NOMO-1 treated with dmso at 0.1 percent for 144 hours (cell line): ENCODE data around the gene TBCEL.
A peak's percentile ranks its signal among the peaks of the same experiment; 100 is the strongest.
"Not testable (repeated sequence)": the region's sequence is repeated elsewhere in the genome, so short reads cannot be mapped to it uniquely, and the experiment has no call there.

Source experiments
- DNase-seq: peaks from one replicate; lab custom pipeline; 2025; ENCODE audit not compliant: unreplicated experiment; lab: John Stamatoyannopoulos, UW

The TBCEL gene

GRCh38 chr11:121023848-121024751 is at the start of gene TBCEL:
TBCEL (plus strand) TSS chr11:121024102; CDS start chr11:121045691, 21,589 bp downstream.
- DNase-seq = peak; percentile 37

GRCh38 chr11:120974466-120974865 is 49.4 kb upstream of the TBCEL start:
- no peak for DNase-seq

DNA sequence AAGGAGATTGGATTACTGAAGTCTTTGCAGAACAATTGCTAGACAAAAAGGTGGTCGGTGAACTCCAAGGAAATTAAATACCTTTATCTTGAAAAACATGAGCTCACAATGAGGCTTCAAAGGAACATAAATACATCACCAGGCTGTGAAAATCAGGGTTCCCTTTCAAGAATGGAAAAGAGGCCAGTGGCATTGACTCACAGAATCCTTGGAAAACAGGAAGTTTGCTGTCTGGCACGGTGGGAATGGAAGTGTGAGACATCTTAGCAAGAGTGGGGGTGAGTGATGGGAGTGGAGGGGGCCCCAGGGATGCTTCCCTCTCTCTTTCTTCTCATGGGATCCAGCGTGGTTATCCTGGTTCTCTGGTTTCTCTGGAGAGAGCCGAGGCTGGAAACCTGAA is 48.9 kb upstream of the TBCEL start:
- DNase-seq = no peak

GRCh38 chr11:120977266-120978137 is 46.4 kb upstream of the TBCEL start:
- DNase-seq = no peak

- no peak for DNase-seq
Observed at GRCh38 chr11:120978701-120979100, 45.2 kb upstream of the TBCEL start.

- DNase-seq = peak; percentile 32
Observed at GRCh38 chr11:120985718-120986569, 38.0 kb upstream of the TBCEL start.

- no peak for DNase-seq
Observed at GRCh38 chr11:120988603-120989002, 35.3 kb upstream of the TBCEL start.

GRCh38 chr11:120991830-120992686 is 31.8 kb upstream of the TBCEL start:
- no peak for DNase-seq

GRCh38 chr11:120994091-120994859 is 29.6 kb upstream of the TBCEL start:
- DNase-seq = no peak

GRCh38 chr11:120995184-120995583 is 28.7 kb upstream of the TBCEL start:
- DNase-seq = no peak

GRCh38 chr11:120996973-120997372 is 26.9 kb upstream of the TBCEL start:
- DNase-seq = no peak

DNA sequence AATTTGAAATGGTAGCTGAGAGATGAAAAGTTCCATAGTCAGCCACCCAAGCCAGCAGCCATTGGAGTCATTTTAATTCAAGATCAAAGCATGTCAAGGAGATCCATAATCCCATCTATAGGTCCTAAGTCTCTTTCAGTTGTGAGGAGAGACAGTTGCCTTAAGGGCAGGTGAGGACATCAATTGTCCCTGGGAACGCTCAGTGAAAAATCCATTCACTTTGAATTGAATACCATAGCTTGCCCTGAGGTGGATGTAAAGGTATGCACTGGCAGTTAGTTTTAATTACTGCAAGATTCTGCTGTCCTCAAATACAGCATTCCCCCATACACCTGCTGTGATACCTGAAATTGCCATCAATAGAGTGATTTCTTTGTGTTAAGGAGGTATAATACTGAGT is 25.3 kb upstream of the TBCEL start:
- DNase-seq = no peak

DNA sequence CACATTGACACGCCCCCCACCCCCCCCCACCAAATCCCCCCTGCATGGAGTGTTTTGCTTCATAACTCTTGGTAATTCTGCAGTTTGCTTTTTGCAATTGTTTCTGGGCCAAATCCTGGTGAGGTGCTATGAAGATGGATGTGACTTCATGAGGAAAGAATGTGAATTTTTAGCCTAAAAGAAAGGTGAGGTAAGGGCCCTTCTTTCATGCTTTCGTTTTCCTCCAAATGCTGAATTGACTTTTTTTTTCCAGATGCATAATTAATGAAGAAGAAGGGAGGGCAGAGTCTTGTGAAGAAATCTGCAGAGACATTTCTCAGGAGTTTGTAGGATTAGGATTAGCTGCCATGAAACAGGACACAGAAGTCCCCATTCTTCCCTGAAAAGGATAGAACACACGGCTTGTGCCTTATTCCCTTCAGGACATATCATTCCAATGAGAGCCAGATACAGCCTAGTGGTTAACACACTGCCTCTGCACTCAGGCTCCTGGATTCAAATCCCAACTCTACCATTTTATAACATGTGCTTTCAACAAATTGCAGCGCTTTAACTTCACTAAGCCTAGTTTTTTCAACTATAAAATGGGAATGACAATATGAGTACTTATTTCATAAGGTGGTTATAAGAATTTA is 19.6 kb upstream of the TBCEL start:
- no peak for DNase-seq

DNA sequence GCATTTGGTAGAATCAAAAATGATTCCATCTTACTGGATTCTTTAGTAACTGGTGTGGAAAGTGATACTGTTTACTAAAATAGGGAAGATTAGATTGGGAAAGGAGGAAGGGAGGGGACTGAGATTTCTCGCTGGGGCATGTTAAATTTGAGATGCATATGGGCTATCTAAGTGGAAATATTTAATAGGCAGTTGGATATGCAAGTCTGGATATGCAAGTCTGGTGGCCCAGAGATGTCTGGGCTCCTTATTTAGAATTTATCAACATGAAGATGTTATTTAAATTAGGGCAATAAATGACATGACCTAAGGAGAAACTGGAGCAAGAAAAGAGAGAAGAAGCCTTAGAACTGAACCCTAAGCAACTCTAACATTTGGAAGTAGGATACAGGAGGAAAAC is 17.0 kb upstream of the TBCEL start:
- no peak for DNase-seq

DNA sequence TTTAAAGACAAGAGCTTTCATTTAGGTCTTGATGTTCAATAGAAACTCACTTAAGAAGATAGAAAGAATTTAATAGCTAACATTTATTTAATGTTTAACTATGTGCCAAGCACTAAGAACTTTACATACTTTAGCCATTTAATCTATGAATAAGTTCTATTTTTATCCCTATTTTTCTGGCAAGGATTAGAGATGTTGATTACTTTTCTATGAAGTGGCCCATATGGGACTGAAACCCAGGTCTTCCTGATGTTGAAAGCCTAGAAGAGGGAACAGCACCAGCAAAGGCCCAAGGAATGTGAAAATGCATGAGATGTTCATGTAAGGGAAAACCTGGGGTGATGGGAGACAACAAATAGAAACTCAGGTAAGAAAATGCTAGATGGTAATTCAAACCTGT is 15.4 kb upstream of the TBCEL start:
- DNase-seq = no peak

DNA sequence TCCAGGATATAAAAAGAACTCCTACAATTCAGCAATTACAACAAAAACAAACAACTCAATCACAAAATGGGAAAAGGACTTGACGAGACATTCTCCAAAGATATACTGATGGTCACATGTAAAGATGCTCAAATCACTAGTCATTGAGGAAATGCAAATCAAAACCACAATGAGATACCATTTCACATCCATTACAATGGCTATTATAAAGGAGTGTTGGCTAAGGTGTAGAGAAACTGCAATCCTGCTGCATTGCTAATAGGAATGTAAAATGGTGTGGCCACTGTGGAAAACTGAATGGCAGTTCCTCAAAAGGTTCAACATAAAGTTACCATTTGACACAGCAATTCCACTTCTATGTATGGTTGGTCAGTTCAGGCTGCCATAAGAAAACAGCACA is 11.8 kb upstream of the TBCEL start:
- DNase-seq = no peak

DNA sequence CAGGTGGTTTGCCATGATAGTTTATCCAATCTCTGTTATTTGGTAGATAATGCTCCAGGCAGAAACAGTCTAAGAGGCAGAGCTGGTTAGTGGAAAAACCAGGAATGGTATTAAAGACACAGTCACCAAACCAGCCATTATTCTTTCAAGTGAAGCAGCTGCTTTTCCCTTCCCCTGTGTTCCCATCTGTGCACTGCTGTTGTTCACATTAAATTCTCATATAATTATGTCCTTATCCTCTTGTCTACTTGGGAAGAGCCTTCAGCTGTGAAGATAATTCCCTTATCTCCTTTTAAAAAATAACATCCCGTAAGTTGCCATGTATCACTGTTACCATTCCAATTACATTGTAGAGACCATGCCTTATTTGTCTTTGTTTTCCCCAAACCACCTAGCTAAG is 5.2 kb upstream of the TBCEL start:
- DNase-seq = no peak

GRCh38 chr11:121021718-121022117 is 2.2 kb upstream of the TBCEL start:
- not testable (repeated sequence) for DNase-seq

GRCh38 chr11:121024989-121025388 is 1.1 kb downstream of the TBCEL start:
- no peak for DNase-seq
